ELR (cell line): ENCODE measurements around the gene PMPCA.

Source experiments
- DNase-seq: peaks from one replicate; pipeline ENCODE4 v3.0.0-alpha.2; 2015; ENCODE audit warnings: low read depth

Gene PMPCA

DNA sequence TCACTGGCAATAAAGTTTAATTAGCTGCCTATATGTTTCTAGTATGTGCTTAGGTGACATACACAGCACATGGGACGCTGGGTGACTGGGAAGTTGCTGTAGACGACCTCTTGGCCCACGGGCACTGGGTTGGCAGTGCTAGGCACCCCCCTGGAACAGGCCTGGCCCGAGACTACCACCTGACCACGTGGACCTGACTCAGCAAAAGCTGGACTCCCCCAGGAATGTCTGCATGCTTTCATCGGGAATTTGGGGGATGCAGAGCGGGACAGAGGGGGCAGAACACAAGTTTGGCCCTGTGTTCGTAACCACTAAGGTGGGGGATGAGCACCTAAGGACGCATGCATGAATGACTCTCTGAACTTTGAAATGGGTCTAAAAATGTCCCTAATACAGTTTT is 45.8 kb downstream of the PMPCA start:
- no peak for DNase-seq

DNA sequence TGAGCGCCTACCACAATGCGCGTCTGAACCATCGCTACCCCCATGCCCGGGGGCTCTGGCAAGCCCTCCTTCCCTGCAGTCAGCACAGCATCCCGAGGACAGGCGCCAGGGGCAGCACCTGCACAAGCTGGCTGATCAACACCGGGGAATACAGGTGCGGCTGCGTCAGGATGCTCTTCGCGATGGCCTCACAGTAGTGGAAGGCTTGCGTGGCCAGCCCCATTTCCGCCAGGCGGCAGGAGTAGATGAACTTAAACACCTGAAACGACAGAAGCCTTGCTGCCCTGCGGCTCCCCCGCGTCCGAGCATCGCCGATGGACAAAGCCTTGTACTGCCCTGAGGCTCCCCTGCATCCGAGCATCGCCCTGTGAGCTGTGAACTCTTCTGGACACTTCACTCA is 46.9 kb downstream of the PMPCA start:
- no peak for DNase-seq

DNA sequence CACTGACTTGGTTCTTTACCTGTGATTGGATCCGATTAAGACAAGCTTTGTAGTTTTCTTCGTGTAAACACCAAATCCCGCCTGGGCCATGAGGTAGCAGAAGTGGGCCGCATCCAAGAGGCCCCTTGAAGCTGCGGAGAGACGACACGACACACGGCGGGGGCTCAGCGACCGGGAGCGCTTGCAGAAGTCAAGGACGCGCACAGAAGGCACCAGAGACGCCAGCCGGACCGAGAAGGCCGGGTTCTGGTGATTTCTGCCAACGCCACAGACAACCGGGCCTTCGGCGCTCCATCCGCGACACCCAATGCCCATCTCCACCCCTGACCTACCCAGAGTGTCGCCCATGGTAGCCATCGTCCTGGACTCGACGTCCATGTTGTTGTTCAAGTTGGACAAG is 49.0 kb downstream of the PMPCA start:
- no peak for DNase-seq

DNA sequence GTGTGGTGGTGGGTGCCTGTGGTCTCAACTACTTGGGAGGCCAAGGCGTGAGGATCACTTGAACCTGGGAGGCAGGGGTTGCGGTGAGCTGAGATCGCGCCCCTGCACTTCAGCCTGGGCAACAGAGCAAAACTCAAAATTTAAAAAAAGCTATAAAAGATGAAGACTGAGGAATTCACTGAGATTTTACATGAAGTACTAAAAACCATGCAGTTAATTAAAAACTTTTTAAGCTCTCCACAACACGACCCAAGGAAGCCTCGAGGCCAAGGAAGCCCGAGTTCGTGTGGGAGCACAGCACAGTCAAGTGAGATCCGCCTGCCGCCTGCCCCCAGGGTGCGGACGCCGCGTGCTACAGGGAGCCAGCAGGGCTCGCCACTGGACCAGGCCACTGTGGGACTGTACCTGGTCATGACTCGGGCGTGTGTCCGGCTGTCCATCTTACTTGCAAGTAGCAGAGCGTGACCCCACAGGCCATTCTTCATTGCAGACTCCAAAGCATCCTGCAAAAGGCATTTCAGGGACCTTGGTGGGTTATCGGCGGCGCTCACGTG is 50.4 kb downstream of the PMPCA start:
- DNase-seq = no peak

DNA sequence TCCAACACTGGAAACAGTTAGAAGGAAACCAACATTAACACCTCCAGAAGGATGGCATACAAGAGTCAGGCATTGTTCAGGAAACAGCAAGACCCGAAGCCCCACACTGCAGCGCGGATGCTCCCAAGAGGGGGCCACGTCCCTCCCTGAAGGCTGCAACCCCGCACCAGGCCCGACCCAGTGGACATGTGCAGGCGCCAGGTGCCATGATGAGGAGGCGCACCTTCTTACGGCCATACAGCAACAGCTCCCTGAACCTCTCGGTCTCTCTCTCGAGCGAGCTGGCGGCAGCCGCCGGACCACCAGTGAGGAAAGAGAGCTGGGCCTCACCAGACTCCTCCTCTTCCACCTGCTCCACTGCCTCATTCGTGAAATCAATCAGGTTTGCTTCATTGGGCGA is 52.2 kb downstream of the PMPCA start:
- no peak for DNase-seq

DNA sequence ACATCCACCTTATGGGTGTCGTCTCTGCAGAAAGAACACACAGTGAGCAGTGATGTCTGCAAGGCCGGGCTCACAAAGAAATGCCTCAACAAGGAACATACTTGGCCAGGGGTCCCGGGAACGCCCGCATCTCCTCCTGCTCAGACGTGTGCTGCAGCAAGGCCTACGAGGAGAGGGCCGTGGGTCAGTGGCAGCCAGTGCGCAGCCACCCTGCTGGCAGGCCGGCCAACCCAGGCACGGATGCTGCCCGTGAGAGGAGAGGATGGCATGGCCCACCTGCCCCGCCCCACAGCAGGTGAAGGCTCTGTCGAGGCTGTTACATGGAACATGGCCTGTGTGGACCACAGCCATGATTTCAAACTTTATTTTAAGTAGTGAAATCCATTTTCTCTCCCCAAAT is 53.1 kb downstream of the PMPCA start:
- no peak for DNase-seq

DNA sequence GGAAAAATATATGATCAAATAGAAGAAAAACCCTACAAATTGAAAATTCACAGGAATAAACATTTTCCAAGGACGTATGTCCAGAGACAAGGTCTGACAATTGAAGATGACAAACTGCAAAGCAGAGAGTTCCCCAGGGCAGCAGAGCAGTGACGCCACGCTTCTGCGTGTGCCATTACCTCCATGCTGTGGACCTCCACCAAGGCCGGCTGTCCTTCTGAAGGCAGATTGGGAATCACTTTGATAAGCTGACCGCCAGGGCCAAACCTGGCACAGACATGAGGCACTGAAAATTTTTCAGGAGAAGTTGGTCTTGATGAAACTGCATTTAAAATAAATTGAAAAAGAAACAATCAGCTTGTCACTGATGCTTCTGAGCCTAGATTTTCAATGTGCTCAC is 53.8 kb downstream of the PMPCA start:
- no peak for DNase-seq

DNA sequence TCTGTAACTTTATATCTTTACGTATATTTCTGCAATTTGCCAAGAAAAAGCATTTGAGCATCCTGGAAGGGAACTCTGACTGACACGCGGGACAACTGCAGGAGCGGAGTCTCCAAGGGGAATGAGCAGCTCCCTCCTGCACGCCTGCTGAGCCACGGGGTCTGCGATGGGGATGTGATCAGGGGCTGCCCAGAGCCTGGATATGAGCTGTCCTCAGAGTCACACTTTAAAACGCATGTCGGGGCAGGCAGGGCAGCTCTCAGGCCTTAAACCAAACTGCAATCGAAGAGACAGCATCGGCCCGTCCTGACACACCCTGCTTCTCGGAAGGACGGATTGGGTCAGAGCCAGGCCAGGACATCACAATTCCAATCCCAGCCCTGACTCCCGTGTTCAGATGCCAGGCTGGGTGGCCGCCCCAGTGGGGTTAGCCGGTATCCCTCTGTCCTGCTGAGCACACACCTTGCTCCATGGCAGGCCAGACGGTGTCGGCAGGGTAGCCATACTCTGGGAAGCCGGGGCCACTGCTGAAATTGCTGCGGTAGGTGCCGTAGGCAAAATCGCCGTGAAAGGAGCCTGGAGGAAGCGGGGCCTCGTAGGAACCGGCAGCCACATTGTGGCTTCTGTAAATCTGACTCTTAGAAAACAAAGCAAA is 55.2 kb downstream of the PMPCA start:
- DNase-seq = no peak

DNA sequence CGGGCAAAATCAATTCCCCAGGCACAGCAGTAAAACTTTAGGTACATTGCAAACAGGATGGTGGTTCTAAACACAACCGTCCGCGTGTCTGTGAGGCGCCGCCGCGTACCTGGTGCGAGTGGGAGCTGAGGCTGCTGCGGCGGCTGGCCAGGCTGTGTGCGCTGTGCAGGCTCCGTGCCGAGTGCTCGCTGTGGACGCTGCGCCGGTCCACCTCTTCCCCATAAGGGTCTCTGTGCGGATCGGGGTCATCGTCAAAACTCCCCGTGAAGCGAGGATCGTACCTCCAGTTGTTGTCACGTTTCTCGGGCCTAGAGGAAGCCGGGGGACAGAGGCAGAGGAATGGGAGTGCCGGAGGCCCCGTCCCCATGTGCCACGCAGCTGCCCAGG is 55.7 kb downstream of the PMPCA start:
- DNase-seq = no peak

DNA sequence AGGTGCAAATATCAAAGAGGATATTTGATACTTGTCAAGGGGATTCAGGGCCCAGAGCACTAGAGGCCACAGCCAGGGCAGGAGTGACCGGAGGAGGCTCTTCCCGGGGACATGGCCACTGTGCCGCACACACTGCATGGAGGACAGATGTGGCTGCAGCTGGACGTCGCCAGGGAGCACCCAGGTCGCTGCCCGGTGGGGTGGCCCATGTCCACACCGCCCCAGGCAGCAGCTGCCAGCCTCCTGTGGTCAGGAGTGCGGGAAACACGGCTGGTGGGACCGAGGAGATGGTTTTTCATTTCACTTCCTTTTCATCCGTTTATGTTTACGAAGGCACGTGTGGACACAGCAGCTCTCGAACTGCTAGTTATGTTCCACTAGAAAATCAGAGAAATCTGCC is 57.3 kb downstream of the PMPCA start:
- DNase-seq = no peak

DNA sequence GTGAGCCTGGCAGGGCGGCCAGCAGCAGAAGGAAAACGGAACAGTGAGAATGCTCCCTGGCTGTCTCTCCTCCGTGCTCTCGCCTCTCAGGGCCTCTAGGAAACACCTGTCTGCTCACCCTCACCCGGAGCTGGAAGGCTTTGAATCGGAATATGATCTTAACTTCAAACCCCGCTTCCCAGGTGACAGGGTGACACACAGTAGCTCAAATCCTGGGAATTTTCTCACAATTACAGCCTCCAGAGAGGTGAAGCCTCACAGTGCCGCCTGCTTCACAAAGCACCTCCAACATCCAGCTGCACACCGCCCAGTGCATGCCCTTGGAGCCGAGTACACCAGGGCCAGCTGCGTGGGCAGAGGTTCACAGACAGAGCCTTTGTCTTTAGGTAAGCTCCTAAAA is 59.9 kb downstream of the PMPCA start:
- DNase-seq = no peak

DNA sequence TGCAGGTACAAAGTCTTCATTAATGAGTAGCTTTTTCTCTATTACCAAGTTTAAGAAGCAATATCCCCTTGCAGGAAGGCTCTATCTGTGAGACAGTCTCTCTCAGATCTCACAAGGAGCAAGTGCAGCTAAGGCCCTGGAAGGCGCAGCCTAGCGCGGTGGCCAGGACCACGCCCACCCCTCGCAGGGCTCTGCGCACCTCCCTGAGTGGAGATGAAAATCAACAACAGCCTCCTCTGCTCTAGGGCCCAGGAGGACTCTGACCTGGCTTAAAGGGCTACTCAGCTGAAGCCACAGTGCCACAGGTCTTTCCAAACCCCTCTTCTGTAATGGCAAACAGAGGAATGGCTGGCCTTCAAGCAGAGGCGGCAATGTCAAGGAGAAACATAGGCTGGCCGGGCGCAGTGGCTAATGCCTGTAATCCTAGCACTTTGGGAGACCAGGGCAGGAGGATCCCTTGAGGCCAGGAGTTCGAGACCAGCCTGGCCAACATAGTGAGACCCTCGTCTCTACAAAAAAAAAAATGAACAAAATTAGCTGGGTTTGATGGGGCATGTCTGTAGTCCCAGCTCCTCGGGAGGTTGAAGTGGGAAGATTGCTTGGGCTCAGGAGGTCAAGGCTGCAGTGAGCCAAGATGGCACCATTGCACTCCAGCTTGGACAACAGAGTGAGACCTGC is 60.5 kb downstream of the PMPCA start:
- no peak for DNase-seq

DNA sequence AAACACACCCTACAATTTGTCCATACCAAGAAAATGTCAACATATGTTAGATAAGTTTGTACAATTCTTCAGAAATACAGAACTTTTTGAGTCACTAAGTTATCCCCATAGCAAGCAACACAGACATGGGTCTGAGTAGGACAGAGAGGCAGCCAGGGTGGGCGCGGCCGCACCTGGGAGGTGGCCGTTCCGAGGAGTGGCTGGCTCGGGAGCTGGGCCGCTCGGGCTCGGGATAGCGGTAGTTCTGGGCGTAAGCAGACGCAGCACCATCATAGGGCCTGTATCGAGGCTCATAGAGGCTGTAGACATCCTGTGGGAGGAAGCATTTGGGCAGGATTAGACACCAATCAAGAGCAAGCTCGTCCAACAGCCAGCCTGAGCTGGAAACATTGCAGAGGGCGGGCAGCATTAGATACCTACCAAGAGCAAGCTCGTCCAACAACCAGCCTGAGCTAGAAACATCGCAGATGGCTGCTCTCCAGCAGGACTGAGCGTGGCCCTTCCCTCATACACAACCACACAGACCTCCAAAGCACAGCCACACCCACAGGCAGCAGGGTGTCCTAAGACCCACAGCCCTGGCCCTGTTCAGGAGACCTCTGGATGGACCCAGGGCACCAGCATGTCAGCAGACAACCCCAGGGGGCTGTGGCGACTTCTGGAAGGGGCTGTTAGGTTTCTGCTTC is 61.5 kb downstream of the PMPCA start:
- no peak for DNase-seq

DNA sequence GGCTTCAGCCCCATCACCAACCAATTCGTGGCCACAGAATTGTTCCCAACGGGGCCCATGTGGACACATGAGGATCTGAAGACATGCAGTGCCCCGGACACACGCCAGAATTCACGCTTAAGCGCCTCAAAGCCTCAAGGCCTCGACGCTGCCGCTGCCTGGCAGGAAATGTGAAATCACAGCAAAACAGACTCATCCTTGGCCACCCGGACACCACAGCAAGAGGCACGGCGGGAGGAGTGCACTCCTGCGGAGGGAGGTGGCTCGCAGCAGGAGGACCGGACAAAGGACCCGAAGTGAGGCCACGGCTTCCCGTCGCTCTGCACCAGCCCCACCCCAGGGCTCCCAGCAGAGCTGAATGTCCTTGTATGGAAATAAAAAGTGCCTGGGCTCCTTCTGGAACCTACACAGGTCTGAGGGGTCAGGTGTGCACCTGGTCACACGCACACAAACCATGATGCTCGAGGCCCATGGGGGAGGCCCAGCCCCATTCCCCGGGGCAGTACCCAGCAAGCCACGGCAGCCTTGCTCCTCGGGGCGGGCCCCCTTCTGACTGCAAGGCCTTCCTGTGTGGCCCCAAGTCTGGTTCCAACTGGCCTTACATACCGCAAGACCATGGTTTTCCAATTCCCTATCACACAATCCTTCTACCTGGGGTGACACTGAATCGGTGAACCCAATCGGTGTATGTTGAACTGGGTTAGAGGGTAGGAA is 62.3 kb downstream of the PMPCA start:
- no peak for DNase-seq

DNA sequence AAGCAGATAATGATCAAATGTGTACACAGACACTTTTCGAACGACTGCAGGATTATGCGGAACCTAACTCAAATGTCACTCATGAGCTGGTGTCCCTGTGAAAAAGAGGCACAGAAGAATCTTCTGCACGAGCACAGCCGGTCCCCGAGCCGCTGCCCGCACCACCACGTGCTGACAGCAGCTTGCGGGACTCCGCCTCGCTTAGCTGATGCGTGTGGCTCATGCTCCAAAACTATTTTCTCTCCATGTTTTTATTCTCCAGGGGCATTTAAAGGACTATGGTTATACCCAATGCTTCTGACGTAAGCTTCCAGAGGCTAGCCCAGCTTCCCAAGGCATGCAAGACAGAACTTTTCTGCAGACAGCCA is 62.9 kb downstream of the PMPCA start:
- DNase-seq = no peak
